Fibroblast of lung (primary cell): ENCODE results near the gene HNRNPA3.
"Not testable (repeated sequence)": the region's sequence is repeated elsewhere in the genome, so short reads cannot be mapped to it uniquely, and the experiment has no call there.

ENCODE experiments used
- EZH2 ChIP-seq: IDR thresholded peaks from 2 replicates; pipeline ENCODE4 v1.5.1; 2012; ENCODE audit warnings: low read length, control low read depth, mild to moderate bottlenecking; ENCODE audit errors: missing control alignments
- TF ChIP-seq, protein P1 (sequence below), 2 donors: IDR thresholded peaks in 1 of 2; conservative IDR thresholded peaks in 1 of 2; 1 replicate in 1 of 2; 2 replicates in 1 of 2; pipeline ENCODE4 v1.5.1; 2011 to 2012; ENCODE audit warnings: low read length in 2 of 2, control low read depth in 1 of 2, inconsistent platforms in 1 of 2, low read depth in 1 of 2, mild to moderate bottlenecking in 1 of 2

- TF ChIP-seq, protein P1, sequence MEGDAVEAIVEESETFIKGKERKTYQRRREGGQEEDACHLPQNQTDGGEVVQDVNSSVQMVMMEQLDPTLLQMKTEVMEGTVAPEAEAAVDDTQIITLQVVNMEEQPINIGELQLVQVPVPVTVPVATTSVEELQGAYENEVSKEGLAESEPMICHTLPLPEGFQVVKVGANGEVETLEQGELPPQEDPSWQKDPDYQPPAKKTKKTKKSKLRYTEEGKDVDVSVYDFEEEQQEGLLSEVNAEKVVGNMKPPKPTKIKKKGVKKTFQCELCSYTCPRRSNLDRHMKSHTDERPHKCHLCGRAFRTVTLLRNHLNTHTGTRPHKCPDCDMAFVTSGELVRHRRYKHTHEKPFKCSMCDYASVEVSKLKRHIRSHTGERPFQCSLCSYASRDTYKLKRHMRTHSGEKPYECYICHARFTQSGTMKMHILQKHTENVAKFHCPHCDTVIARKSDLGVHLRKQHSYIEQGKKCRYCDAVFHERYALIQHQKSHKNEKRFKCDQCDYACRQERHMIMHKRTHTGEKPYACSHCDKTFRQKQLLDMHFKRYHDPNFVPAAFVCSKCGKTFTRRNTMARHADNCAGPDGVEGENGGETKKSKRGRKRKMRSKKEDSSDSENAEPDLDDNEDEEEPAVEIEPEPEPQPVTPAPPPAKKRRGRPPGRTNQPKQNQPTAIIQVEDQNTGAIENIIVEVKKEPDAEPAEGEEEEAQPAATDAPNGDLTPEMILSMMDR (conservative IDR thresholded peaks at IDR 0.05 in 1 of 2, IDR thresholded peaks at IDR 0.05 in 1 of 2; ENCODE audit: low read depth in 1 of 2, low read length in 2 of 2) = not testable (repeated sequence)
- TF ChIP-seq EZH2 = not testable (repeated sequence)
Measured at GRCh38 chr2:177179671-177180070, 32.9 kb upstream of the HNRNPA3 start.
